ENCODE results near the gene MTO1.
"Not testable (repeated sequence)": the region's sequence is repeated elsewhere in the genome, so short reads cannot be mapped to it uniquely, and the experiment has no call there.

Gene MTO1

DNA sequence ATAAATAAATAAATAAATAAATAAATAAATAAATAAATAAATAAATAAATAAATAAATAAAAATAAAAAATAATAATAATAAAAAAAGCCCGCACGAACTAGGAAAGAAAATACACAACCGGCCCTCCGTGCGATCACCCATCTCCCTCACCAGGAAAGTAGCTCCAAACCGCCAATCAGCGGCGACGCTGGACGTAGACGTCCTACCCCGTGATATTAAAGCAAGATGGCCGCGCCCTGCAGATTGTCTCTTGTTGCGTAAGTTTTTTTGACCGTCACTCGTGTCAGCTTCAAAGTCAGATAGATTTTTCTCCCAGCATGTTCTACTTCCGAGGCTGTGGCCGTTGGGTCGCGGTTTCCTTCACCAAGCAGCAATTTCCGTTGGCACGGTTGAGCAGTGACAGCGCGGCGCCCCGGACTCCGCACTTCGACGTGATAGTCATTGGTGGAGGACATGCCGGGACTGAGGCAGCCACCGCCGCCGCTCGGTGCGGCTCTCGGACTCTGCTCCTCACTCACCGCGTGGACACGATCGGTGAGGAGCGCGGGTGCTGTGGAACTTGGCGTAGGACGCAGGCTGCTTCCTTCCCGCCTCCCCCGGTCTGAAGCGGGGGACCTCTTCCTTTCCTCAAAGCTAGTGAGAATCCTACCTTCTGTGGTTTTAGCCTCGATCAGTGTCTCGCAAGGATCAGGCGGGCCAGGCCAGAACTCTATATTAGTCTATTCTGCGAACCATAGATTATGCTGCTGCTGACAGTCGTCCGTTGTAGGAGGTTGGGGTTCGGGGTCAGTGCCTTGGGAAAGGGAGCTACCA, at the start of gene MTO1:
Gene MTO1 (plus strand): TSS at position 201 of the 814 bp plus-strand sequence. CDS start 118 bp downstream, at position 319.
- DNase-seq, result peak; percentile 79

DNA sequence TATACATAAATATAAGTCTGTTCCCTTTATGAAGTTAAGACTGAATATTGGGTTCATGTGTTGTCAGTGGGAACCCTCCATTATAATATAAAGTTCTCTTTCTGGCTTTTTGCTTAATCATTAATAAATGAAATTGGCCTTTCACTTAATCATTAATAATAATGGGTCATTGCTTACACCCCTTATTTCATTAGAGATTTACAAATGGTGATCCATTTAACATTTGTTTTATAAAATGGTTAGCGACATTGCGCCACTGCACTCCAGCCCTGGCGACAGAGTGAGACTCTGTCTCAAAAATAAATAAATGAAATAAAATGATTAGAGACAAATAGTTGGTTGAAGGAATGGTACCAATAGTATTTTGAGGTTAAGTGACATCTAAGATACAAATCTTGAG, 48.4 kb upstream of the MTO1 start:
- DNase-seq, result no peak

DNA sequence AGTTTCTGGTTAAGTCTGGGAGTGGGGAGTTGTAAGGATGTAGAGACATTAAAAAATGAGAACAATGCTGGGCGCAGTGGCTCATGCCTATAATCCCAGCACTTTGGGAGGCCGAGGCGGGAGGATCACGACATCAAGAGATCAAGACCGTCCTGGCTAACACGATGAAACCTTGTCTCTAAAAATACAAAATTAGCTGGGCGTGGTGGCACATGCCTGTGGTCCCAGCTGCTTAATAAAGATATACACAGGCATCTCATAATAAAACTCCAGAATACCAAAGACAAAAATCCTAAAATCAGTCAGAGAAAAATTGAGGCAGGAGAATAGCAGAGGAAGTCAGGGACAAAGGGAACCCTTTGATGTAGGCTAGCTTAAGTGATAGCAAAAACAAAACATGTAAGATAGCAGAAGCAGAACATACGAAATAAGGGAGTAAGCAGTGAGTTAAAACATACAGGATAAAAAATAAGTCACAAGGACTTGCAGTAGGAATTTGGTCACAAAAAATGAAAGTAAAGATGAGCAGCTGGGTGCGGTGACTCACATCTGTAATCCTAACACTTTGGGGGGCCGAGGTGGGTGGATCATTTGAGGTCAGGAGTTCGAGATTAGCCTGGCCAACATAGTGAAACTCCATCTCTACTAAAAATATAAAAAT, 43.3 kb upstream of the MTO1 start:
- no peak for DNase-seq

DNA sequence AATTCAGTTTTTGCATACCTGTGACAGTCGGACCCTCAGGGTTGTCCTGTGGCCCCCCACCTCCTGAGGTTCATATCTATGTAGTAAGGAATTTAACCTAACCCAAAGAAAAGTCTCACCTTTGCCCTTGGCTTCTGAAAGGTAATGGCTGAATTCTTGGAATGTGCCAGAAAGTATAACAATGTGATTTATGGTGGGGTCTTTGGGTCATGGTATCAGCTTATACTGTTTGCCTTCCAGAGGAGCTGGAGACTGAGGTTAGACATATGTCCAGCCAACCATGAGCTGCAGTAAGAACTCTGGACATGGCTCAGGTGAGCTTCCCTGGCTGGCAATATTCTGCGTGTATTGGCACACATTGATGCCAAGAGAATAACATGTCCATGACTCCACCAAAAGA, 40.0 kb upstream of the MTO1 start:
- no peak for DNase-seq

DNA sequence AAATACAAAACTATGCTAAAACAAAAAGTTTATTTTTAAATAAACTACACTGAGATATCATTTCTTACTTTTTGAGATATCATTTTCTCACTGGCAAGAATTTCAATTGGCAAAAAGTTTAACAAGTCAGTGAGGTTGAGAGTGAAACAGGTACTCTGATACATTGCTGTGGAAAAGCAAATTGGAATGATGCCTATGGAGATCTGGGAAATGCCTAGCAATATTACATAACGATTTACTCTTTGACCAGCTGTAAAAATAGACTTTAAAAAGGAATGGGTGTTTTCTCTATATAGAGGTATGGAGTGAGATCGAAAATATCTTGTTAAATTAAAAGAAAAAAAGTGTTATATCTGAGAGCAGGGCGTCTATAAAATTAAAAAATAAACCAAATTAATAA, 26.3 kb upstream of the MTO1 start:
- DNase-seq, result no peak

GRCh38 chr6:73443555-73443954, 18.0 kb upstream of the MTO1 start:
- no peak for DNase-seq

DNA sequence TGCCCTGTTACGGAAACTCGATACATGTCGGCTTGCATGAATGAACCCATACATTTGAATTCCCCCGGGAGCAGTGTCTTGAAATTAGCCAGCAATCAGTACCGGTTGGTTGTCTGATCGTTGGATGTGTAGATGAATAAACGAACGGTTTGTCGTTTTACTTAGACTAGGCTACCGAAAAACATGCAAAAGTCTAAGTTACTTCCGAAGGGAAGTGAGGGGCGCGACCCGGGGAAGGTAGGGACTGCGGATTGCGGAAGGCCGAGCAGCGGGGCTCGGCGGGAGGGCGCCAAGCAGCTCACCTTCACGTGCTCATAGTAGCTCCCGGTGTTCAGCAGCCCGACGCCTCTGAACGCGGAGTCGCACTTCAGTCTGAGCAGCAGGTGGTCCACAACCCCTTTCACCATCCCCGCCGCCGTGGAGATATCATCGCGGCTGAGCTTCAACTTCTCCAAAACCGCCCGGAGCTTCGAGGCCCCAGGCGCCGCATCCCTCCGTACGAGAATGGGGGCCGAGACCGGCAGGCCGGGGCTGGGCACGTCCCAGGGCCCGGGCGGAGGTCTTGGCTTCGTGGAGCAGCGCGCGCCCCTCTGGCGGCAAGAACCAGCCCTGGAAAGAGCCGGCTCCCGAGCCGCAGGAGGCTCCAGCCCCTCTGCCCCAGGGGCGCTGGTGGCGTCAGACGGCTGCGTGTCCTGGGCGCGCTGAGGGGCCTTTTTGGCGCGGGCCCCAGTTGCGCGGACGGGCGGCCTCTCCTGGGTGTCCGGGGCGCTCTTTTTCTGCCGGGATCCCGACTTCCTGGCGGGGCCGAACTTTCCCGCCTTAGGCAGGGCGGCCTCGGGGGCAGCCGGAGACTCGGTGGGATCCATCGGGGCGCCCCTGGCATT, 10.1 kb upstream of the MTO1 start:
- no peak for DNase-seq

GRCh38 chr6:73452107-73452461, 9.5 kb upstream of the MTO1 start, which contains the start of gene CGAS:
CGAS (minus strand) TSS chr6:73452297; CDS start chr6:73452181, 116 bp downstream.
- no peak for DNase-seq

- no peak for DNase-seq
Measured at GRCh38 chr6:73455865-73456629, 5.5 kb upstream of the MTO1 start.

GRCh38 chr6:73459474-73459873, 2.1 kb upstream of the MTO1 start:
- DNase-seq, result not testable (repeated sequence)

DNA sequence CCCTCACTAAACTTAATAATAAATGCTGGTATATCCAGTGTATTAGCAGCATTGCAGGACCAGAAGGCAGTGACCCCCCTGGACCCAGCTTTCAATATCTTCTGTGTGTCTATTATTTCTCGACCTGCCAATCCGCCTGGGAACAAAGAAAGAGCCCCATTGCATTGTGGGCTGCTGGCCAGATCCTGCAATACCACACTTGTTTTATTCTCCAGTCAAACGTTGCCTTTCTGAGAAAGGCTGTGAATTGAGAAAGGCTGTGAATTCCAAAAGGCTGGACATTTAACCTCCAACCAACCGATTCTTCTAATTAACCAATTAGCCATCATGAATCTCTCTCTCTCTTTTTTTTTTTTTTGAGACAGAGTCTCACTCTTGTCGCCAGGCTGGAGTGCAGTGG, 1.5 kb upstream of the MTO1 start:
- DNase-seq, result no peak

DNA sequence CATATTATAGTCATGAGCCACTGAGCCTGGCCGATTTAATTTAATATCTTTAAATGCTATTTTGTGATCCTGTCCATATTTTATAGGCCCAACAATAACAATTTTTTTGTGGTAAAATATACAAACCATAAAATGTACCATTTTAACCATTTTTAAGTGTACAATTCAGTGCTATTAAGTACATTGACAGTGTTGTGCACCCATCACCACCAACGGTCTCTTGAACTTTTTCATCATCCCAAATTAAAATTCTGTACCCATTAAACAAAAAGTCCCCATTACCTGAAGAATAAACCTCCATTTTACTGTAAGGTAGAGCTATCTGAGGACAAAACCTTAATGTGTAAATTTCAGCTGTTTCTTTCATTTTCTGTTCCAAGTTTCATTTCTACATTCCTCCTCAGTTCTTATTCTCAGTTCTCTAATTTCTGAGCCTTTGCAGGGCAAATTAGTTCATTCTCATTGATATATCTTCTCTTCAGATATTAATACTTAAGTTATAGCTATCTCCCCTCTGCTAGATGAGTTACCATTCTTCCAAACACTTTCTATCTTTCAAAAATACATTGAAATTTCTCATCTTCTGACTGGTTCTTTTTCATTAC, 10.3 kb downstream of the MTO1 start:
- DNase-seq, result no peak

DNA sequence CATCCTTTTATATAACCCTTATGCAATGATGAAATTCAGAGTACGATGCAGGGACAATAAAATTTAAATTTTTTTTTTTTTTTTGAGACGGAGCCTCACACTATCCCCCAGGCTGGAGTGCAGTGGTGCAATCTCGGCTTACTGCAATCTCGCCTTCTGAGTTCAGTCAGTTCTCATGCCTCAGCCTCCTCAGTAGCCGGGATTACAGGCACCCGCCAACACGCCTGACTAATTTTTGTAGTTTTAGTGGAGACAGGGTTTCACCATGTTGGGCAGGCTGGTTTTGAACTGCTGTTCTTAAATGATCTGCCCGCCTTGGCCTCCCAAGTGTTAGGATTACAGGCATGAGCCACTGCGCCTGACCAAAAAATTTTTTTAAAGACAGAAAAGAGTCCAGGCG, 15.2 kb downstream of the MTO1 start:
- DNase-seq, result no peak

- no peak for DNase-seq
Measured at GRCh38 chr6:73477407-73477806, 15.9 kb downstream of the MTO1 start.

- no peak for DNase-seq
Measured at GRCh38 chr6:73481969-73482368, 20.4 kb downstream of the MTO1 start.

DNA sequence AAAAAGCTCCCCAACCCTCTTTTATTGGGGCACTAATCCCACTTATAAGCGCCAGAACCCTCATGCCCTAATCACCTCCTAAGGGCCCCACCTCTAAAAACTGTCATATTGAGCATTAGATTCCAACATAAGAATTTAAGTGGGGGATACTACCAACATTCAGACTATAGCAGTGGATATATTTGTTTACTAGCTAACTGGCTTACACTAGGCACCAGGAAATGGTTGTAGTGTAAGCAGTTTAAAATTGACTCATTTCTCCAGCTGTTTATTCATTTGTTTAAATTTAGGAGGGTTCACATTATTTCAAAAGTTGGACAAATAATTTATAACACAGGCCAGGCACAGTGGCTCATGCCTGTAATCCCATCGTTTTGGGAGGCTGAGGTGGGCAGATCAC, 22.9 kb downstream of the MTO1 start:
- DNase-seq, result no peak

GRCh38 chr6:73487473-73487872, 25.9 kb downstream of the MTO1 start:
- no peak for DNase-seq

GRCh38 chr6:73491377-73491776, 29.8 kb downstream of the MTO1 start:
- DNase-seq, result no peak

GRCh38 chr6:73497915-73498314, 36.4 kb downstream of the MTO1 start:
- no peak for DNase-seq

DNA sequence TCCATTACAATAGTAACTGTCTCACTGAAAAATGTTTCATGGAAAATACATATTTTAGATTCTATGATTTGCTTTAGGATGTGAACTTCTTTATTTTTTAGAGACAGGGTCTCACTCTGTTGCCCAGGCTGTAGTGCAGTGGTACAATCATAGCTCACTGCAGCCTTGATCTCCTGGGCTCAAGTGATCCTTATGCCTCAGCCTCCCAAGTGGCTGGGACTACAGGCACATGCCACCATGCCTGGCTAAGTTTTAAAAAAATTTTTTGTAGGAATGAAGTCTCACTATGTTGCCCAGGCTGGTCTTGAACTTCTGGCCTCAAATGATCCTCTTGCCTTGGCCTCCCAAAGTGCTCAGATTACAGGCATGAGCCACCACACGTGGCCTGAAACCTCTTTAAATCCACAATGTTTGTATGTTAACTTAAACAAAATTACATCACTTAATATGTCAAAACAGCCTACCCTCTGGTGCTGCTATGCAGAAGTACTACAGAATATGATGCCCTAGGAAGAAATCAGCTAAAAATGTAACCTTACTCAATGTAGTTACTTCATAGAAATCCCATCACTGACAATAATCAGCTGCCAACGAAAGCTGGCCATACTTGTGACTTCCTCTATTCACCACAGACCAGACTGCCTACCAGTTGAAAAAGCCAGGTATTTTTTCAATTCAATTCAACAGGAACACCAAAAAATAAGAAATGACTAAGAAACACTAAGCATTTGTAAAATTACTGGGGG, 41.7 kb downstream of the MTO1 start:
- no peak for DNase-seq

DNA sequence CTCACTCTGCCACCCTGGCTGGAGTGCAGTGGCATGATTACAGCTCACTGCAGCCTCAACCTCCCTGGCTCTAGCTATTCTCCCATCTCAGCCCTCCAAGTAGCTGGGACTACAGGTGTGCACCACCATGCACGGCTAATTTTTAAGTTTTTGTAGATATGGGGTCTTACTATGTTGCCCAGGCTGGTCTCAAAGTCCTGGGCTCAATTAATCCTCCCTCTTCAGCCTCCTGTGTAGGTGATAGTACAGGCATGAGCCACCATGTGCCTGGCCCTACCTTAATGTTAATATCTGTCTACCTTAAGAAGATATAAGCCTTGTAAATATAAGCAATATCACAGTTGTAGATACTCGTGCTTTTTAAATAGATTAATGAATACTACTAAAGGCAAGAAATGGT, 42.6 kb downstream of the MTO1 start:
- DNase-seq, result no peak

- no peak for DNase-seq
Measured at GRCh38 chr6:73505142-73505541, 43.6 kb downstream of the MTO1 start.

All from kidney glomerular epithelial cell (primary cell).